ENCODE data around the gene PRDX1. TPM values are rescaled to one million over a fixed set of nuclear protein-coding genes. Genes with fewer than 3 reads are reported as not detected.
"Not testable (repeated sequence)": the region's sequence is repeated elsewhere in the genome, so short reads cannot be mapped to it uniquely, and the experiment has no call there.

Gene PRDX1
- total and polyA plus RNA-seq, 2 experiments from 2014 or later: 474 to 775 TPM

- Histone ChIP-seq H3K9me2 (ENCODE audit: insufficient read depth) (no peaks in the 10 kb centered on the region), H3K9me3 (ENCODE audit: low read depth) (no peaks in the 10 kb centered on the region), H2AFZ (no peak overlapping the region), H3K4me2 (ENCODE audit: unreplicated experiment) (no peak overlapping the region), H3K27ac (no peak overlapping the region), H3K27me3 (replicated peaks; ENCODE audit: insufficient read depth) (no peaks in the 10 kb centered on the region), H3K36me3 (ENCODE audit: low read depth) (peaks cover 61% of the 10 kb centered on the region), H3K4me1 (ENCODE audit: insufficient read depth) (peaks cover 16% of the 10 kb centered on the region), H3K9ac (no peak overlapping the region), H3K4me3 (no peak overlapping the region), H3K79me2 (ENCODE audit: insufficient read depth) (peaks cover 82% of the 10 kb centered on the region), H3F3A (ENCODE audit: insufficient read depth) (peaks cover 53% of the 10 kb centered on the region), H4K20me1 (ENCODE audit: insufficient read depth) (no peaks in the 10 kb centered on the region; the same call in 1 of the 2 replicates)
- WGBS, 2 experiments (ENCODE audit: low coverage in 1 of 2, low lambda C conversion rate in 2 of 2, missing lambda C conversion rate in 2 of 2): 78 to 85% methylated on average over 4 of the region's 4 CpGs
- TF ChIP-seq EZH2phosphoT487 (IDR thresholded peaks at IDR 0.05; ENCODE audit: insufficient read depth, low read depth): no peak
- TF ChIP-seq EZH2 (IDR thresholded peaks at IDR 0.05; ENCODE audit: insufficient read depth, poor library complexity, severe bottlenecking): no peak
- in situ Hi-C loops (cut with MboI): no loop called here
- DNase-seq: no peak
These were observed 5.2 kb downstream of the PRDX1 start for GRCh38 chr1:45516465-45516864.

GRCh38 chr1:45516036-45516435 lies 5.6 kb downstream of the PRDX1 start:
- 45 to 51% methylated on average over 3 of the region's 3 CpGs for WGBS, 2 experiments (ENCODE audit: low coverage in 1 of 2, low lambda C conversion rate in 2 of 2, missing lambda C conversion rate in 2 of 2)
- H3K9me2 ChIP-seq (ENCODE audit: insufficient read depth): no peaks in the 10 kb centered on the region
- no peak overlapping the region for H3K4me2 ChIP-seq (ENCODE audit: unreplicated experiment)
- no peak overlapping the region for H3K4me3 ChIP-seq
- H3K27ac ChIP-seq: no peak overlapping the region
- no peaks in the 10 kb centered on the region for H3K9me3 ChIP-seq (ENCODE audit: low read depth)
- no peaks in the 10 kb centered on the region for H3K27me3 ChIP-seq (replicated peaks; ENCODE audit: insufficient read depth)
- H4K20me1 ChIP-seq (ENCODE audit: insufficient read depth): no peaks in the 10 kb centered on the region; the same call in 1 of the 2 replicates
- DNase-seq: no peak
- no peak for TF ChIP-seq EZH2 (IDR thresholded peaks at IDR 0.05; ENCODE audit: insufficient read depth, poor library complexity, severe bottlenecking)
- no peak for TF ChIP-seq EZH2phosphoT487 (IDR thresholded peaks at IDR 0.05; ENCODE audit: insufficient read depth, low read depth)
- peaks cover 66% of the 10 kb centered on the region for H3K36me3 ChIP-seq (ENCODE audit: low read depth)
- no peak overlapping the region for H2AFZ ChIP-seq
- peaks cover 77% of the 10 kb centered on the region for H3K79me2 ChIP-seq (ENCODE audit: insufficient read depth)
- H3K9ac ChIP-seq: no peak overlapping the region
- peaks cover 57% of the 10 kb centered on the region for H3F3A ChIP-seq (ENCODE audit: insufficient read depth)
- H3K4me1 ChIP-seq (ENCODE audit: insufficient read depth): peaks cover 16% of the 10 kb centered on the region
- in situ Hi-C loops (cut with MboI): no loop called here

GRCh38 chr1:45513532-45514260 lies 8.0 kb downstream of the PRDX1 start:
- Histone ChIP-seq H3K79me2 (ENCODE audit: insufficient read depth) (peaks cover 54% of the 10 kb centered on the region), H3K36me3 (ENCODE audit: low read depth) (peaks cover 79% of the 10 kb centered on the region), H3F3A (ENCODE audit: insufficient read depth) (peaks cover 69% of the 10 kb centered on the region)
- H4K20me1 ChIP-seq (ENCODE audit: insufficient read depth); H3K27me3 ChIP-seq (replicated peaks; ENCODE audit: insufficient read depth); H2AFZ ChIP-seq; in situ Hi-C loops (cut with MboI); H3K4me2 ChIP-seq (ENCODE audit: unreplicated experiment); H3K27ac ChIP-seq; H3K9me2 ChIP-seq (ENCODE audit: insufficient read depth); H3K4me1 ChIP-seq (ENCODE audit: insufficient read depth); H3K9me3 ChIP-seq (ENCODE audit: low read depth); H3K9ac ChIP-seq; DNase-seq; H3K4me3 ChIP-seq: not testable (repeated sequence)
- WGBS, 2 experiments (ENCODE audit: low coverage in 1 of 2, low lambda C conversion rate in 2 of 2, missing lambda C conversion rate in 2 of 2): 86 to 89% methylated on average over 9 of the region's 9 CpGs

GRCh38 chr1:45512641-45513054 lies 9.0 kb downstream of the PRDX1 start:
- Histone ChIP-seq H3F3A (ENCODE audit: insufficient read depth) (peaks cover 77% of the 10 kb centered on the region), H3K9me3 (ENCODE audit: low read depth) (no peaks in the 10 kb centered on the region), H3K4me3 (no peak overlapping the region), H3K27me3 (replicated peaks; ENCODE audit: insufficient read depth) (no peaks in the 10 kb centered on the region), H3K36me3 (ENCODE audit: low read depth) (peaks cover 72% of the 10 kb centered on the region), H3K4me1 (ENCODE audit: insufficient read depth) (no peaks in the 10 kb centered on the region), H3K27ac (no peak overlapping the region), H3K4me2 (ENCODE audit: unreplicated experiment) (no peak overlapping the region), H3K9ac (no peak overlapping the region), H3K9me2 (ENCODE audit: insufficient read depth) (no peaks in the 10 kb centered on the region), H2AFZ (no peak overlapping the region), H3K79me2 (ENCODE audit: insufficient read depth) (peaks cover 43% of the 10 kb centered on the region), H4K20me1 (ENCODE audit: insufficient read depth) (no peaks in the 10 kb centered on the region)
- TF ChIP-seq EZH2phosphoT487 (IDR thresholded peaks at IDR 0.05; ENCODE audit: insufficient read depth, low read depth): no peak
- TF ChIP-seq EZH2 (IDR thresholded peaks at IDR 0.05; ENCODE audit: insufficient read depth, poor library complexity, severe bottlenecking): no peak
- WGBS, 2 experiments (ENCODE audit: low coverage in 1 of 2, low lambda C conversion rate in 2 of 2, missing lambda C conversion rate in 2 of 2): 94 to 96% methylated on average over 1 of the region's 1 CpG
- in situ Hi-C loops (cut with MboI): no loop called here
- peak; percentile 78 for DNase-seq

Measured in GM23248 (cell line).